K562 (cell line): ENCODE measurements around the gene TPCN1.

Experiments used
- ASH1L ChIP-seq: fragments of 450-650 bp; IDR thresholded peaks from 2 replicates; pipeline ENCODE4 v1.6.1; 2018; ENCODE audit warnings: borderline replicate concordance, mild to moderate bottlenecking, low read depth; ENCODE audit not compliant: partially characterized antibody
- BRCA1 ChIP-seq, 2 experiments: fragments of 450-650 bp in 1 of 2; sonication (generic) in 1 of 2; formaldehyde crosslinking in 1 of 2; IDR thresholded peaks; 2 replicates each; pipeline versions ENCODE4 v1.5.0 to v1.6.1; 2017 to 2020; ENCODE audit warnings: mild to moderate bottlenecking in 1 of 2, missing genetic modification reagents in 1 of 2
- CBX5 ChIP-seq: IDR thresholded peaks from 2 replicates; pipeline ENCODE4 v1.6.1; 2014; ENCODE audit warnings: low read depth, borderline replicate concordance
- CHD2 ChIP-seq: IDR thresholded peaks from 2 replicates; pipeline ENCODE4 v1.6.1; 2011; ENCODE audit warnings: low read depth, low read length
- HDAC2 ChIP-seq: fragments of 450-650 bp; IDR thresholded peaks from 2 replicates; pipeline ENCODE4 v1.6.1; 2016; ENCODE audit warnings: mild to moderate bottlenecking
- NR2C2 ChIP-seq, 2 experiments: fragments of 200-800 bp in 1 of 2; sonication (Bioruptor generic) in 1 of 2; sonication (generic) in 1 of 2; formaldehyde crosslinking in 1 of 2; IDR thresholded peaks; 2 replicates each; pipeline versions ENCODE4 v1.6.1 to v1.8.0; 2016 to 2022; ENCODE audit warnings: mild to moderate bottlenecking in 1 of 2, missing compliant biosample characterization in 1 of 2, missing genetic modification characterization in 1 of 2, missing genetic modification reagents in 1 of 2
- POLR2A ChIP-seq: fragments of 450-650 bp; conservative IDR thresholded peaks from 2 replicates; pipeline ENCODE4 v1.6.1; 2016
- RCOR1 ChIP-seq, 2 experiments: IDR thresholded peaks; 2 replicates each; pipeline ENCODE4 v1.6.1; 2012; ENCODE audit warnings: low read depth in 2 of 2, low read length in 2 of 2, borderline replicate concordance in 1 of 2, improper control_type of control experiment in 1 of 2
- SRF ChIP-seq, 2 experiments: fragments of 250-450, 450-650 bp in 1 of 2; sonication (Bioruptor Pico) in 1 of 2; sonication (generic) in 1 of 2; formaldehyde crosslinking; IDR thresholded peaks; 2 replicates each; pipeline versions ENCODE4 v1.5.0 to v1.5.1; 2020 to 2022; ENCODE audit warnings: mild to moderate bottlenecking in 1 of 2, missing genetic modification reagents in 1 of 2
- TF ChIP-seq, protein P1 (sequence below): sonication (generic); formaldehyde crosslinking; IDR thresholded peaks from 2 replicates; pipeline ENCODE4 v1.9.0; 2022; ENCODE audit warnings: mild to moderate bottlenecking, missing genetic modification reagents
- TF ChIP-seq, protein P2 (sequence below), 3 experiments: IDR thresholded peaks in 2 of 3; conservative IDR thresholded peaks in 1 of 3; 2 replicates each; pipeline ENCODE4 v1.5.1; 2011 to 2012; ENCODE audit warnings: low read length in 3 of 3, mild to moderate bottlenecking in 3 of 3, control low read depth in 2 of 3, improper control_type of control experiment in 1 of 3, inconsistent platforms in 1 of 3, low read depth in 1 of 3, mixed read lengths in 1 of 3, moderate library complexity in 1 of 3; ENCODE audit not compliant: insufficient read depth in 2 of 3
- TF ChIP-seq, protein P3 (sequence below): fragments of 250-450 bp; sonication (Bioruptor Pico); IDR thresholded peaks from 2 replicates; pipeline ENCODE4 v1.8.0; 2021; ENCODE audit warnings: moderate library complexity, mild to moderate bottlenecking, inconsistent platforms
- TF ChIP-seq, protein P4 (sequence below): sonication (generic); formaldehyde crosslinking; IDR thresholded peaks from 2 replicates; pipeline ENCODE4 v1.8.1; 2022; ENCODE audit warnings: missing genetic modification reagents

DNA sequence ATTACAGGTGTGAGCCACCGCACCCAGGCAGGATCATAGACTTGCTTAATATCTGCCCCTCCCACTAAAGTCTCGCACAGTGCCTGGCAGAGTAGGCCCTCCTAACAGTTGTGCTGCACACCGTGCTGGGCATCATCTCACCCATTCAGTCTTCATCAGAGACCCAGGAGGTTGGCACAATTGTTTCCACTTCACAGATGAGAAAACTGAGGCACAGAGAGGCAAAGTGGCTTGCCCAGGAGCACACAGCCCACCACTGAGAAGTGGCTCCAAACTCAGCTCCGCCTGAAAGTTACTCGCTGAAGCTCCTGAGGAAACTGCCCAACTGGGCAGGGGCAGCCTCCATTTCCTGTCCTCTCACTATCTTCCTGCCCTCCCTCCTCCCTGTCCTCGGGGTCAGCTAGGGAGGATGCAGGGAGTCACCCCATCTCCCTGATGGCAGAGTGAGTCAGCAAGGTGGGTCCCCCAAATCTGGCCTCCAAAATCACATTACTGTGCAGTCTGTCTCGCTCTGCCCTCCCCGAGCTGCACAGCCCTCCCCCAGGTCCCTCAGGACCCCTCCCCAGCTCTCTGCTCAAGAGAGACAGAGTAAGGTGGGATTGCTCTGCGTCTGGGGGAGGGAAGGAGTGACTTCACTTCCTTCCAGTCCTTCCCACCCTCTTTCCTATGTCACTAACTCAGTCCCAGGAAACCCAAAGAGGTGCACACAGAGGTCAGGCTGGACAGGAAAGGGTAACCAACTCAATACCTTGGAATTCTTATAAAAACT lies 107.9 kb downstream of the TPCN1 start:
- TF ChIP-seq CHD2 (no peak), BRCA1 (IDR thresholded peaks at IDR 0.05) (no peak), BRCA1 (CRISPR knock-in tag; IDR thresholded peaks at IDR 0.05) (no peak), CBX5 (no peak), ASH1L (no peak), RCOR1 (IDR thresholded peaks at IDR 0.05; ENCODE audit: borderline replicate concordance in 1 of 2, low read depth in 2 of 2, low read length in 2 of 2) (no peak), POLR2A (no peak), HDAC2 (no peak), NR2C2 (CRISPR knock-in tag; IDR thresholded peaks at IDR 0.05) (no peak), NR2C2 (tag; IDR thresholded peaks at IDR 0.05) (no peak), SRF (CRISPR knock-in tag; IDR thresholded peaks at IDR 0.05) (no peak)
- TF ChIP-seq, protein P1, sequence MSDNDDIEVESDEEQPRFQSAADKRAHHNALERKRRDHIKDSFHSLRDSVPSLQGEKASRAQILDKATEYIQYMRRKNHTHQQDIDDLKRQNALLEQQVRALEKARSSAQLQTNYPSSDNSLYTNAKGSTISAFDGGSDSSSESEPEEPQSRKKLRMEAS = no peak
- TF ChIP-seq, protein P2, sequence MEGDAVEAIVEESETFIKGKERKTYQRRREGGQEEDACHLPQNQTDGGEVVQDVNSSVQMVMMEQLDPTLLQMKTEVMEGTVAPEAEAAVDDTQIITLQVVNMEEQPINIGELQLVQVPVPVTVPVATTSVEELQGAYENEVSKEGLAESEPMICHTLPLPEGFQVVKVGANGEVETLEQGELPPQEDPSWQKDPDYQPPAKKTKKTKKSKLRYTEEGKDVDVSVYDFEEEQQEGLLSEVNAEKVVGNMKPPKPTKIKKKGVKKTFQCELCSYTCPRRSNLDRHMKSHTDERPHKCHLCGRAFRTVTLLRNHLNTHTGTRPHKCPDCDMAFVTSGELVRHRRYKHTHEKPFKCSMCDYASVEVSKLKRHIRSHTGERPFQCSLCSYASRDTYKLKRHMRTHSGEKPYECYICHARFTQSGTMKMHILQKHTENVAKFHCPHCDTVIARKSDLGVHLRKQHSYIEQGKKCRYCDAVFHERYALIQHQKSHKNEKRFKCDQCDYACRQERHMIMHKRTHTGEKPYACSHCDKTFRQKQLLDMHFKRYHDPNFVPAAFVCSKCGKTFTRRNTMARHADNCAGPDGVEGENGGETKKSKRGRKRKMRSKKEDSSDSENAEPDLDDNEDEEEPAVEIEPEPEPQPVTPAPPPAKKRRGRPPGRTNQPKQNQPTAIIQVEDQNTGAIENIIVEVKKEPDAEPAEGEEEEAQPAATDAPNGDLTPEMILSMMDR (IDR thresholded peaks at IDR 0.05 in 2 of 3, conservative IDR thresholded peaks at IDR 0.05 in 1 of 3; ENCODE audit: insufficient read depth in 2 of 3, low read depth in 1 of 3, low read length in 3 of 3) = no peak
- TF ChIP-seq, protein P3, sequence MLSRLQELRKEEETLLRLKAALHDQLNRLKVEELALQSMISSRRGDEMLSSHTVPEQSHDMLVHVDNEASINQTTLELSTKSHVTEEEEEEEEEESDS = no peak
- TF ChIP-seq, protein P4, sequence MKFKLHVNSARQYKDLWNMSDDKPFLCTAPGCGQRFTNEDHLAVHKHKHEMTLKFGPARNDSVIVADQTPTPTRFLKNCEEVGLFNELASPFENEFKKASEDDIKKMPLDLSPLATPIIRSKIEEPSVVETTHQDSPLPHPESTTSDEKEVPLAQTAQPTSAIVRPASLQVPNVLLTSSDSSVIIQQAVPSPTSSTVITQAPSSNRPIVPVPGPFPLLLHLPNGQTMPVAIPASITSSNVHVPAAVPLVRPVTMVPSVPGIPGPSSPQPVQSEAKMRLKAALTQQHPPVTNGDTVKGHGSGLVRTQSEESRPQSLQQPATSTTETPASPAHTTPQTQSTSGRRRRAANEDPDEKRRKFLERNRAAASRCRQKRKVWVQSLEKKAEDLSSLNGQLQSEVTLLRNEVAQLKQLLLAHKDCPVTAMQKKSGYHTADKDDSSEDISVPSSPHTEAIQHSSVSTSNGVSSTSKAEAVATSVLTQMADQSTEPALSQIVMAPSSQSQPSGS (CRISPR knock-in tag) = no peak
